ENCODE results near the gene CNTNAP5.

Gene CNTNAP5

GRCh38 chr2:124810132-124810531, 785.0 kb downstream of the CNTNAP5 start:
- no peak for DNase-seq (ENCODE audit: low read depth in 2 of 2)

GRCh38 chr2:124814968-124815745, 790.1 kb downstream of the CNTNAP5 start:
- DNase-seq (ENCODE audit: low read depth in 2 of 2), result no peak

DNA sequence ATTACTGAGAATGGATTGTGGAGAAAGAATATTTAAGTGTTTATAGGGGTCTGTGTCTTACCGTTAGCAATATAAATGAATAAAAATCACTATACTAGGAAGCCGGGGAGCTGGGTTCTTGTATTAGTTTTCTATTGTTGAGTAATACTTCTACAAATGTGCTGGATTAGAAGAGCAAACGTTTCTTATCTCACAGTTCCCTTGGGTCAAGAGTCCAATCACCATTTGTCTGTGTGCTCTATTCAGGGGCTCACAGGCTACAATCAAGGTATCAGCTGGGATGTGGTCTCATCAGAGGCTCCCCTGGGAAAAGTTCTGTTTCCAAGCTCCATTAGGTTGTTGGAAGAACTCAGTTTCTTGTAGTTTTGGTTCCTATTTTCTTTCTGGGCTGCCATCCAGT, 790.9 kb downstream of the CNTNAP5 start:
- DNase-seq (ENCODE audit: low read depth in 2 of 2), result no peak

GRCh38 chr2:124822516-124822915, 797.4 kb downstream of the CNTNAP5 start:
- DNase-seq (ENCODE audit: low read depth in 2 of 2), result no peak

DNA sequence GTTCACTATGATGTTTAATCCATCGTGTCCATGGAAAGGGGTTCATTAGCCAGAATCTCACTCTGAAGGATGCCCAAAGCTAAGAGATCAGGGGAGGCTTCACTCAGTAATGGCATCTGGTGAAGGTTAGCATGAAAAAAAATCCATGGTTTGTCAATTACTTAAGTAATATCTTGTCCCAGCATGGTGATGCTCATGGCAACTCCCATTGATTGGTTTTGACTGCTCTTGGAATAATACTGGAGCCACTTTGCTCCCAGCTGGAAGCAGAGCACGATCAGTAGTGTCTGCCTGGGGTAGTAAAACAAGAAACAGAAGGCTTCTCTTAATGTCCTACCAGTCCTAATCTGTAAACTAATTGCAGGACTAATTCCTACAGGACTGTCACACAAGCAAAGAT, 799.4 kb downstream of the CNTNAP5 start:
- no peak for DNase-seq (ENCODE audit: low read depth in 2 of 2)

DNA sequence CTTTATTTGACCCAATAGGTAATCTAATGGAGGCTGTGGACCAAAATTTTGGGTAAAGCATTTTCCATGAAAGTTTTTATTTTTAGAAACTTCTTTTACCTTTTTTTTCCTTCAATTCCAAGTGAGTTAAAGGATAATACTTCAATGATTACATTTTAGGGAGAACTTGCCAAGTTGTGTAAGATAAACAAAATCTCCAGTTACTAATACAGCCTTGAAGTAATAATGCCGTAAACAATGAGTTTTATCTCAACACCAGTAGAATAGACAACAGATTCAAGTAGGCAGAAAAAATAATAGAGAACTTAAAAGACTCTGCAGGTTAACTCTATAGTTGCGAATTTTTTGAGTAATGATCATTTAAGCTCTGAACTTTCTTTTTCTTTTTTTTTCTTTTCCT, 807.4 kb downstream of the CNTNAP5 start:
- no peak for DNase-seq (ENCODE audit: low read depth in 2 of 2)

DNA sequence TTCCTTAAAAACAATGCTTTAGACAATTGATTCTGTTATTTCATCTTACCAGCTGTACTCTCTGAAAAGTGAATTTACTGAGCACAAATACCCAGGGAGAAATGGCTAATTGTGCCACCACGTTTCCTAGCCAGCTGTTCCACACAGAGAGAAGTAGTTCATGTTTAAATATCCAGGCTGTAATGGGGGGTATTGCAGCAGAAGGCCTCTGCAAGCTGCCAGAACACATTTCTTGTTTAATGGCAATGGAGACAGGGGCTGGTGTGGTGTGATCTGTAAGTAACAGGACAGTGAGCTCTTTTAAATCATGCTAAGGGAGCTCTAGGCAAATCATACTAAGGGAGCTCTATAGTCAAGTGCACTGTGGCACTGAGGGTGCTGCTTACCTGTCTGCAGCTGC, 809.2 kb downstream of the CNTNAP5 start:
- no peak for DNase-seq (ENCODE audit: low read depth in 2 of 2)

- no peak for DNase-seq (ENCODE audit: low read depth in 2 of 2)
Observed at GRCh38 chr2:124835331-124835730, 810.2 kb downstream of the CNTNAP5 start.

DNA sequence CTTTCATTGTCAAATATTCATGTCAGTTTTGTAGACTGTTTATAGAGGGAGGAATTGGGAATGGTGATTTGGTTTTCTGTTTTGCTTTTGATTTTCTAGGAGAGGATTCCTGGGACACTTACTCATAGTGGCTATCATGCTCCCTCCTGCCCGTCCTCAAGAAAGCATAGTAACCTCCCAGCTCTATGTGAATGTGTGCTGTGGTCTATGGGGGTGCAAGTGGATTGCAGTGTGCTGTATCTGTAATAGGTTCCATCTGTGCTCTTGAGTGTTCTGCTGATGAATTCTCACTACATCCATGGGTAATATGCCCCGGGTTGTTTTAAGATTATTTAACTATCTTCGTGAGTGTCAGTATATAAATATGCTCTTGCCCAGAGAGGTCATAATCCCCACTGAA, 811.3 kb downstream of the CNTNAP5 start:
- peak; percentile 17 to 21 for DNase-seq (ENCODE audit: low read depth in 2 of 2)

DNA sequence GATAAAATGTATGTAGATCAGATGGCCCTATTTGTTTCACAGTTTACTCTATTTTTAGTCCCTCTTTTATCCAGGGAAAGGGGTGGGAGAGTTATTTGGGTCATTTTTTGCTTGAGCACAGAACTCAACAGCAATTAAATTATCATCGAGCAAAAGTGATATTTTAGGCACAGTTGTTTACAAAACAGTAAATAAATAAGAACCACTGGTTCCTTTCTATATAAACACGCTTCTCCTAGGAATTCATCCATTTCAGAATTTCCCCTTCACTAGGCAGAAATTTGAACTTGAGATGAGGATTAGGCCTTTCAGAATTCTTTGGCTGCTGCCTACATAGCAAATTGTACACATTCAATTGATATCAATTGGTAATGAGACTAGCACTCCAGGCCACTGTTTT, 812.4 kb downstream of the CNTNAP5 start:
- DNase-seq (ENCODE audit: low read depth in 2 of 2), result no peak

GRCh38 chr2:124838406-124838805, 813.3 kb downstream of the CNTNAP5 start:
- no peak for DNase-seq (ENCODE audit: low read depth in 2 of 2)

GRCh38 chr2:124867247-124867646, 842.2 kb downstream of the CNTNAP5 start:
- no peak for DNase-seq (ENCODE audit: low read depth in 2 of 2)

DNA sequence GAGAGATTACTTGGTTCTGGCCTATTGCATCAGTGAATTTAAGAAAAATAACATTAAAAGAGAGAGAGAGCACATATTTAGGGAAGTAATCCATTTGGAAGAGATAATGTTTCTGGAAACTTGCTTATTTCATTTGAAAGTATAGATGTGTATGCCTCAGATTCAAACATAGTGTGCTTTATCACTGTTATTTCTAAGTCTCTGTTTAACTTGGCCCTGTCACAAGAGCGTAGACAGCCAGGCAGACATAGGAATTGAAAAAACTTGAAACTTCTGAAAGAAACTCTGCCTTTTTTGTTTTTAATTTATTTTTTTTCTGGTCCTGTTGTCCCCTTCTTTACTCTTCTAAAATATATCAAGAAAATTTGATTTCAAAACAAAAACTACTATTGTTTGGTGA, 849.1 kb downstream of the CNTNAP5 start:
- no peak for DNase-seq (ENCODE audit: low read depth in 2 of 2)

DNA sequence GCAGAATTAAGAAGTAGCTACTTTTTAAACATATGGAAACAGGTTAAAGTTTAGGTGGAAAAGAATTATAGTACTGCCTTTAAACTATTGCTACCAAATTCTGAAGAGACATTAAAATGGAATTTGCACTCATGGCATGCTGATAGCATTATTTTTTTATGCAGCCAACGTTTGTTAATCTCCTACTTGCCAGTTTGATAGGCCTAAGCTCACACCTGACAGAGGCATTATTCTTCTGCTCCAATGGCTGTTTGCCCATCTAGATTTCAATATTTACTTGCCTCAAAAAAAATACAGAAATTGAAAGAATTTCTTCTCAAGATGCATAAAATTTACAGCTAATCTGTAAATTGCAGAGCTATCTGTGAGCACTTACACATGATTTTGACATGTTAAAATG, 849.6 kb downstream of the CNTNAP5 start:
- no peak for DNase-seq (ENCODE audit: low read depth in 2 of 2)

DNA sequence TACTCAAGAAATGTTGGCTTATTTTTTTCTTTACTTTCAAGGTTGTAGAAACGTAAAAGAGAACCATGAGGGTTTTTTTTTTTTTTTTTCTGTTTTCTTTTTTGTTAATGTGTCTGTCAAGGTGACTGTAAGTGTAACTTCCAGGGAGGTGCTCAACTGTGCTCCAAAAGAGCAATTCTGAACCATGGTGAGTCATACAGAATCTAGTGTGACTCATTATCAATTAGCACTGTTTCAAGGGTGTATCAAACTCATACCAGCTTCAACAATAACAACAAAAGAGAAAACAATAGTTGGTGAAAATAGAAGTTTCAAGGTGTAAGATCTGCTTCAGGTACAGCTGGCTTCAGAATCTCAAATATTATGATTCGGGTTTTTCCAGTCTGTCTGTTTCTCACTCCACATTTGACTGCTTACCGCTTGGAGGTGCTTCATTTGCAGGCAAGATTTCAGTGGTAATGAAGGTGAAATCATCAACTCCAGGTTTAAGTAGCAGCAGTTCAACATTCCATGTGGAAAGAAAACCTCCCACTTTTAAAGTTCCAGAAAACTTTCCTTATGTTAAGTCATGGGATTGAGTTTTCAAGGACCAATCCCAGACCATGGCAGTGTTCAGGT, 850.6 kb downstream of the CNTNAP5 start:
- no peak for DNase-seq (ENCODE audit: low read depth in 2 of 2)

- DNase-seq (ENCODE audit: low read depth in 2 of 2), result no peak
Observed at GRCh38 chr2:124877141-124877577, 852.1 kb downstream of the CNTNAP5 start.

- DNase-seq (ENCODE audit: low read depth in 2 of 2), result no peak
Observed at GRCh38 chr2:124879640-124880039, 854.6 kb downstream of the CNTNAP5 start.

GRCh38 chr2:124880995-124881394, 855.9 kb downstream of the CNTNAP5 start:
- DNase-seq (ENCODE audit: low read depth in 2 of 2), result no peak

DNA sequence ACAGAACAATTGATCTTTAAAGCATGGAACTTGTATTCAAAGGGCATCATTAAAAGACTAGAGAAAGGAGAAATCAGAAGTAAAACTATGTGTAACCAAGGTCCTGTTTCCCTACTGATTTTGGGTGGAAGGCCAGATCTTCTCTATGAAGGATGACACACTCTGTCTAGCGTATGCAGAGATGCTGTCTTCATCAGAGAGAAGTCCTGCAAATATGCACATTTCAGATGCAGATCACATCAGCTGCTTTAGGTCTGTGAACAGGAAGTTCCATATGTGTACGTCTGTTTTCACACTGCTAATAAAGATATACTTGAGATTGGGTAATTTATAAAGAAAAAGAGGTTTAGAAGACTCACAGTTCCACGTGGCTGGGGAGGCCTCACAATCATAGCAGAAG, 857.3 kb downstream of the CNTNAP5 start:
- DNase-seq (ENCODE audit: low read depth in 2 of 2), result no peak

- no peak for DNase-seq (ENCODE audit: low read depth in 2 of 2)
Observed at GRCh38 chr2:124883595-124883994, 858.5 kb downstream of the CNTNAP5 start.

DNA sequence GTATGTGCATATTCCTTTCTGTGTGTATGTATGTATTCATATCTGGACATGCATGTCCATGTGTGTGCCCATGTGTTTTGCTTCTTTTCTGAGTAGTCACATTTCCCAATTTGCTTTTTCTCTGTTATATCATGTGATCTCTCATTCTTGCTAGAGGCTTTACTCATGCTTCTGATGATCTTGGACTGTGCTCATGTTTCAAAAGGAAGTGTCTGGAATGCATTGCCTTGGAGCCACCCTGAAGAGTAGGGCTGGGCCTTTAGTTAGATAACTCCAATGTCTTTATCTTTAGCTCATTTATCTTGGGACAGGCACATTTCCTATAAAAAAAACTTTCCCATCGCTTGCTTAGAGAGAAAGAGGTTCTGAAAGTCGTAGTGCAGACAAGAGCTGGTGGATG, 859.2 kb downstream of the CNTNAP5 start:
- DNase-seq (ENCODE audit: low read depth in 2 of 2), result no peak

DNA sequence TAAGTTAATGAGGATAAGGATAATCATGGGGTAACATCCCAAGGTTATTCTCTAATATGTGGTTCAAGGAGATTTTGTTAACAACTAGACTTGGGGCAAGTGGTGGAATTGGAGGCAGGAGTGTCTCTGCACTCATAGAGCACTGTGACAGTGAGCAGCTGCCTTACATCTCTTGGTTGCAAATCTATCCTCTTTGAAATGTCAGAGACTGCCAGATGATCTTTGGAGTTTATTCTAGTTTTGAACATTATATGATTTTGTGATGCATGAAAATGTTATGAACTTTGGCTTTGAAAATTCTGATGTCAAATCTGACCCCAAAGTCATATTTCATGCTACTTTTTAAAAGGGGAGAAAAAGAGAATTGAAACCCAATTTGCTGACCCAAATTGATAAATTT, 861.1 kb downstream of the CNTNAP5 start:
- DNase-seq (ENCODE audit: low read depth in 2 of 2), result no peak

DNA sequence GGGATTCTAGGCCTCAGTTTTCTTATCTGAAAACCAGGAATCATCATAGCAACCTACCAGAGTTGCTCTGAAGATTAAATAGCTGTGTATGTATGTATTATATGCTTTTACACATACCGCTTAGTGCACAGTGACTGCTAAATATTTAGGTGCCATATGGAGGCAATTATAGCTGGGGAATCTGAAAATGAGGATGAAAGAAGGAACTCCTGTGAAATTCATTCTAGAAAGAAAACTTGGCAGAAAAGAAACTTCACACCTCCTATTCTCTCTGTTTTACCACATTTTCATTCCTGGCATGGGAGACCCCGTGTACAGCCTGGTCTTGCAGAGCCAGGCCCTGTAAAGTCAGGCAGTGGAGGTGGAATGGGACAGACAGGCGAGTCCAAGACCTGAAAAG, 862.4 kb downstream of the CNTNAP5 start:
- no peak for DNase-seq (ENCODE audit: low read depth in 2 of 2)

- DNase-seq (ENCODE audit: low read depth in 2 of 2), result no peak
Observed at GRCh38 chr2:124888431-124888830, 863.3 kb downstream of the CNTNAP5 start.

All from fibroblast of skin of left biceps (primary cell).